Urinary bladder (tissue), 4 donors: ENCODE measurements around the gene PABPN1. TPM values are rescaled to one million over a fixed set of nuclear protein-coding genes. Genes with fewer than 3 reads are reported as not detected.

Experiments used
- DNase-seq: peaks from one replicate; pipeline ENCODE4 v3.0.0-alpha.2; 2015; ENCODE audit errors: extremely low spot score
- H3K27ac ChIP-seq: one replicate; pipeline ENCODE4 v1.5.1; 2013; ENCODE audit warnings: low read depth, mild to moderate bottlenecking, moderate library complexity
- H3K36me3 ChIP-seq: one replicate; pipeline ENCODE4 v1.6.1; 2013; ENCODE audit warnings: mild to moderate bottlenecking, moderate library complexity; ENCODE audit not compliant: insufficient read depth
- H3K4me1 ChIP-seq: one replicate; pipeline ENCODE4 v1.6.1; 2013; ENCODE audit warnings: mild to moderate bottlenecking, moderate library complexity; ENCODE audit not compliant: insufficient read depth
- H3K4me3 ChIP-seq: one replicate; pipeline ENCODE4 v1.5.1; 2013; ENCODE audit warnings: low read depth, low read length
- WGBS: extraction: QIAGEN DNeasy Blood & Tissue Kit; methylation state at CpG from one replicate; pipeline ENCODE4 v1.1.7; 2013; 5-methylcytosine and 5-hydroxymethylcytosine counted together
- polyA plus RNA-seq: library from polyadenylated mRNA; stranded (reverse); fragments of 200-250 nt; gene quantifications from one replicate; pipeline ENCODE4 v1.2.3, GENCODE V29; 2013
- total RNA-seq: library from RNA; depleted of rRNA; stranded (reverse); fragments of >200 nt; gene quantifications from one replicate; pipeline ENCODE4 v1.2.3, GENCODE V29; 2014
- donor health status: healthy with polysubstance abuse.
- donor health status: healthy.

PABPN1 gene
- total and polyA plus RNA-seq, 2 donors, result 52.0 to 84.0 TPM

DNA sequence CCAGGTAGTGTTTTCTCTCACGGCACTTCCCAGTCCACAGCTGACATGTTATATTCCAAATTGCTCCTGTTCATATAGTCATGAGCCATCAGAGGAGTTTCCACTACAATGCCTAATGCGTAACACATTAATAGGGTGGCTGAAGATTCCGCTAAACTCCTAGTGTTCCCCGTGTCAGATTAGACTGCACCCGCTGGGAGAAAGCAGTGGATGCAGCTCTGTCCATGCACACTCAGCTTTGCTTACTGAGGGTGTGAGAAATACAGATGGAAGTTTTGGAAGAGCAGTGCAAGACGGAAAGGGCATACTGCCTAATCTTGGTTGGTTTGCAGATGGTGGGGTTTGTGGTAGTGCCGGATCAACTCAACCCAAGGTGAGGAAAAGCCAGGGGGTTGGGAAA is 24.2 kb upstream of the PABPN1 start:
- no peaks in the 10 kb centered on the region for H3K36me3 ChIP-seq
- no peak overlapping the region for H3K27ac ChIP-seq
- no peaks in the 10 kb centered on the region for H3K4me1 ChIP-seq
- no peak for DNase-seq
- H3K4me3 ChIP-seq, result no peak overlapping the region
- WGBS, result 93% methylated on average over 7 of the region's 7 CpGs

GRCh38 chr14:23297611-23298277 is 23.5 kb upstream of the PABPN1 start:
- Histone ChIP-seq H3K4me3 (no peak overlapping the region), H3K4me1 (no peaks in the 10 kb centered on the region), H3K36me3 (no peaks in the 10 kb centered on the region), H3K27ac (no peak overlapping the region)
- no peak for DNase-seq
- 91% methylated on average over 7 of the region's 7 CpGs for WGBS

DNA sequence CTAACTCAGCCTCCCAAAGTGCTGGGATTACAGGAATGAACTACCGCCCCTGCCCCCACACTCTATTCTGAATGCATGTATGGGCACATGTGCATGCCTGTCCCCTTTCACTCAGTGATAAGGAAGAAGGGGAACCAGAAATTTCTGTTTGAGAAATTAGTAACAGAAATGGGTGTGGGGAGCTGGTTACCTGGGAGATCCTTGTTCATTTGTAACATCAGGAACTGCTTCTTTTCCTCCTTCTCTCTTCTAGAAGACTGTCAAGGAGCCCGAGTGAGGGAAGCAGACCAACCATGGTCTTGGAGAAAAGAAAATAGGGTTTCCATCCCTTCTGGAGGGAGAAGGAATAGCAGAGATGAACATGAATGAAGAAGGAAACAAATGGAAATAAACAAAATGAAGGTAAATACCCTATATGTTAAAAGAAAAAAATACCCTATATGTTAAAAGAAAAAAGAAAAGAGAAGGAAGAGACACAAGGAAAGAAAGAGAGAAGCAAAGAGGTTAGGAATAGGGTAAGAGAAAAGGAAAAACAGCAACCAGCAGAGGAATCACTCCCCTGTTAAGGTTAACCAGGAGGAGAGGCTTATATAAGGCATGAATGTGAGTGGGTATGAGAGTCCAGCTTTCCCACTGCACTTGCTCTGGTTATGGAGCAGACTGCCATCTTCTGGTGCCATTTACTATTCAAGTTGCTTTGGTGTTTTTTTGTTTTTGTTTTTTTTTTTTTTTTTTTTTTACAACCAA is 21.9 kb upstream of the PABPN1 start:
- WGBS, result 89% methylated on average over 2 of the region's 2 CpGs
- peak overlapping the region; percentile 78 for H3K27ac ChIP-seq

GRCh38 chr14:23299986-23300686 is 21.1 kb upstream of the PABPN1 start:
- no peaks in the 10 kb centered on the region for H3K4me1 ChIP-seq
- no peak for DNase-seq
- no peaks in the 10 kb centered on the region for H3K36me3 ChIP-seq
- H3K27ac ChIP-seq, result peak overlapping the region; percentile 90
- WGBS, result 61% methylated on average over 10 of the region's 10 CpGs
- peak overlapping the region; percentile 52 for H3K4me3 ChIP-seq

More for the DNA sequence above, 21.9 kb upstream of the PABPN1 start:
- peak; percentile 78 for DNase-seq
- no peak overlapping the region for H3K4me3 ChIP-seq
- no peaks in the 10 kb centered on the region for H3K36me3 ChIP-seq
- no peaks in the 10 kb centered on the region for H3K4me1 ChIP-seq

GRCh38 chr14:23300687-23301223 is 20.5 kb upstream of the PABPN1 start:
- peak overlapping the region; percentile 90 for H3K27ac ChIP-seq
- WGBS, result 3% methylated on average over 13 of the region's 13 CpGs
- H3K4me3 ChIP-seq, result peak overlapping the region; percentile 52
- DNase-seq, result no peak
- no peaks in the 10 kb centered on the region for H3K4me1 ChIP-seq
- H3K36me3 ChIP-seq, result no peaks in the 10 kb centered on the region

DNA sequence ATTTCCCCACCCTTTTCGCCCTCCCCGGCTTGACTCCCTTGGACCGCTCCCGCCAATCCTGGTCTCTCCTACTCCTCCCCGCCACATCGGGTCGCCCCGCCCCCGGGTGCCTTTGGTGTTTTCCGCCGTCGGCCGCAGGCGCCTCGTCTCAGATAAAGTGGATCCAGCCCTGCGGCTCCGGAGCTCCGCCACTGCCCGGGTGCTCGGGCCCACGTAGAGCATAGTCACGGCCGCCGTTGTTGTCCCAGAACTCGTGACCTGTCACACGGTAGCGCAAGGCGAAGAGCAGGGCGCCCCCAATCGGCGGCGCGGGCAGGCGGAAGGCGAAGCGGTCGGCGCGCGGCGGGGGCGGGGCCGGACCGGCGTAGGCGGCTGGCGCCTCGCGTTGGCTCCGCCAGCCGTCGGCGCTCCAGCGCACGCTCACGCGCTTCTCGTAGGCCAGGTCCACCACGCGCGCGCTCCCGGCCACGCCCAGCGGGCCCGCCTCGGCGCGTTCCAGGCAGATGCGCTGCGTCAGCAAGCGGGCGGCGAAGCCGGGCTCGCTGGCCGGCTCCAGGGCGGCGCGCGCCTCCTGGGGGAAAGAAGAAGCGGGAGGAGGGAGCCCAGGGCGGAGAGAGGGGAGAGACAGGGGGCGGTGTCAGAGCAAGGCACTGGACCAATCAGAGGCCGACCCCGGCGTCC is 19.8 kb upstream of the PABPN1 start:
- Histone ChIP-seq H3K36me3 (no peaks in the 10 kb centered on the region), H3K4me1 (no peaks in the 10 kb centered on the region), H3K27ac (peak overlapping the region; percentile 98), H3K4me3 (peak overlapping the region; percentile 52)
- under 1% methylated on average over 87 of the region's 87 CpGs for WGBS
- DNase-seq, result peak; percentile 93

DNA sequence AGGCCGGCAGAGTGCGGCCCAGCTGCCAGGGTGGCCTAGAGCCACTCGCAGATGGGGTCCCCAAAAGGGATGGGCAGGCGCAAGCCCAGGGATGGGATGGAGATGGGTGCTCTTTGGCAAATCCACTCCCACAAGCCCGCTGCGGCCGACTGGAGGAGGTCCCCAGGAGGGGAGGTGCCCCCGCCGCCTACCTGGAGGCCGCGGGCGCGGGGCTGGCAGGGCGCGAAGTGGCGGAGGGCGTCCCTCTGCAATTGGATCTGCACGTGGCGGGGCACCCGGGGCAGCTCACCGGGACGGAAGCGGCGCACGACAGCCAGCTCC is 19.3 kb upstream of the PABPN1 start:
- Histone ChIP-seq H3K4me3 (peak overlapping the region; percentile 49), H3K36me3 (no peaks in the 10 kb centered on the region), H3K27ac (peak overlapping the region; percentile 90), H3K4me1 (no peaks in the 10 kb centered on the region)
- no peak for DNase-seq
- under 1% methylated on average over 25 of the region's 25 CpGs for WGBS

DNA sequence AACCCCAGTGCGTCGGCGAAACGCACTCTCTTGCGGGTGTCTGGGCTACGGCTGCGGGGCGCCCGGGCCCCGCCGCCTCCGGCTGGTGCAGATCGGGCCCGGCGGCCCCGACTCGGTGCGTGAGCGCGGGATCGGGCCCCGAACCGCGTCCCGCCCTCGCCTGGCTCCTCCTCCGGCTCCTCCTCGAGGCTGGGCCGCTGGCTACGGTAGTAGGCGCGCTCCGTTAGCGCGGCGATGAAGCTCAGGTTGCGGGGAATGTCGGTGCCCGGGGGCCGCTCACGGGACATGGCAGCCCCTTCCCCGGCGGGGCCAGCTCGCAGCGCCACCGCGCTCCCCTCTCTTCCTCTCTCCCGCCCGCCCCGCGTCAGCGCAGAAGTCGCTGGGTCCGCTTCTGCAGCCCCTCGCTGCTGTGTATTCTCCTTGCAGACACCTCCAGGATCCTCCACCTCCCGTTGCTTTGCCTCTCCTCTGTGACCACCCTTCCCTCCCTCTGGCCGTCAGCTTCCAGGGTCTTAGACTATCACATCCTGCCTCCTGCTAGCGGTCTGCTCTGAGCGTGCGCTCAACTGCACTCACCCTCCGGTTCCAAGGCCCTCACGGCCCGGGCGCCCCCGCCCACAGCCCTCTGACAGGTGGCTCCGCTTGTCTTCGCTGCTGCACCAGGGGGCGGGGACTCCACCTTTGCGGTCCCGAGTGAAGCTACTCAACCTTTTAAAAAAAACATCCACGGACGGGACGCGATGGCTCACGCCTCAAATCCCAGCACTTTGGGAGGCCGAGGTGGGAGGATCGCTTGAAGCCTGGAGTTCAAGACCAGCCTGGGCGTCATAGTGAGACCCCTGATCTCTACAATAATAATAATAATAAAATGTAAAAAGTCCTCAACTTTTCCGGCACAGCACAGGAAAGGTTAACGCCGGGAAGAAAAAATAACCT is 18.7 kb upstream of the PABPN1 start, which contains the start of gene PPP1R3E:
TSS of gene PPP1R3E (minus strand) at position 570 of the 936 bp plus-strand sequence. CDS start at position 287, 283 bp downstream.
- Histone ChIP-seq H3K4me3 (peak within 1 kb of the TSS; percentile 49), H3K36me3 (no peaks in the 10 kb centered on the region), H3K27ac (peak within 1 kb of the TSS; percentile 90), H3K4me1 (no peaks in the 10 kb centered on the region)
- 3% methylated on average over 81 of the region's 81 CpGs for WGBS
- no peak for DNase-seq

GRCh38 chr14:23306412-23307145 is 14.7 kb upstream of the PABPN1 start, which contains the start of gene BCL2L2:
BCL2L2 (plus strand) TSS chr14:23306833; CDS start chr14:23307768, 935 bp downstream.
- peak within 1 kb of the TSS; percentile 73 for H3K27ac ChIP-seq
- H3K4me3 ChIP-seq, result peak within 1 kb of the TSS; percentile 56
- H3K36me3 ChIP-seq, result peaks cover 3% of the 10 kb centered on the region
- peak; percentile 86 for DNase-seq
- no peaks in the 10 kb centered on the region for H3K4me1 ChIP-seq
- 2% methylated on average over 24 of the region's 24 CpGs for WGBS

- Histone ChIP-seq H3K36me3 (peaks cover 3% of the 10 kb centered on the region), H3K4me1 (no peaks in the 10 kb centered on the region), H3K4me3 (peak overlapping the region; percentile 56), H3K27ac (peak overlapping the region; percentile 73)
- 6% methylated on average over 5 of the region's 5 CpGs for WGBS
- no peak for DNase-seq
Measured at GRCh38 chr14:23307146-23307530, 14.1 kb upstream of the PABPN1 start.

DNA sequence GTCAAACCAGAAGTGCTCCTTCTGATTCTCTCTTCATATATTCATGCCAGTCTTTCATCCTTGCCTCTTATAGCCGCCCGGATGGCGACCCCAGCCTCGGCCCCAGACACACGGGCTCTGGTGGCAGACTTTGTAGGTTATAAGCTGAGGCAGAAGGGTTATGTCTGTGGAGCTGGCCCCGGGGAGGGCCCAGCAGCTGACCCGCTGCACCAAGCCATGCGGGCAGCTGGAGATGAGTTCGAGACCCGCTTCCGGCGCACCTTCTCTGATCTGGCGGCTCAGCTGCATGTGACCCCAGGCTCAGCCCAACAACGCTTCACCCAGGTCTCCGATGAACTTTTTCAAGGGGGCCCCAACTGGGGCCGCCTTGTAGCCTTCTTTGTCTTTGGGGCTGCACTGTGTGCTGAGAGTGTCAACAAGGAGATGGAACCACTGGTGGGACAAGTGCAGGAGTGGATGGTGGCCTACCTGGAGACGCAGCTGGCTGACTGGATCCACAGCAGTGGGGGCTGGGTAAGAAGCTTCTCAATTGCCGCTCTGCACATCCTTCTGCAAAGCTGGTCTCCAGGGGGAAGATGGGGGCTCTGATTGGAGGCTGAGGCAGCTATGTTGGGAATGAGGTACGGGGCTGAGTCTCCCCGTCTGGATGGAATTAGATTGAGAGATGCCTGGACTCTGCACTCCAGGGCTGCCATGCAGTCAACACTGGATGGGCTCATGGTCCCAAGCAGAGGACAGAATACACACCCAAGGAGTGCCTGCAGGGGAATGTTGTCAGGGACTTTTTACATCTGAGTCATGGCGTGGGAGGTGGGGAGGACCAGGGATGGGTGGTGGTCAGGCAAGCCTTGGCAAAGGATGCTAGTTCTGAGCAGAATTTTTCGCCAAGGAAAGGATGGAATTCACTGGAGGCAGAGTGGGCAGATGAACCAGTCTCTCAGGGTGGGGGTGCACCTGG is 13.3 kb upstream of the PABPN1 start:
- Histone ChIP-seq H3K36me3 (peaks cover 3% of the 10 kb centered on the region), H3K27ac (no peak overlapping the region), H3K4me3 (peak overlapping the region; percentile 56), H3K4me1 (no peaks in the 10 kb centered on the region)
- DNase-seq, result no peak
- 87% methylated on average over 22 of the region's 22 CpGs for WGBS
